Effector memory CD8-positive, alpha-beta T cell (primary cell): ENCODE results near the gene HES7.
A peak's percentile ranks its signal among the peaks of the same experiment; 100 is the strongest.

Experiments used
- ATAC-seq: fragments of 150-1000 bp; cut with Tn5 transposase; replicated peaks from 2 replicates; pipeline ENCODE4 v1.10.0; 2021; ENCODE audit warnings: mild to moderate bottlenecking, moderate library complexity
- DNase-seq, 3 experiments: peaks; one replicate each; pipeline ENCODE4 v3.0.0; 2021
- H3K27ac Mint-ChIP-seq, 2 donors: one replicate each; pipeline ENCODE4 v1.8.0; 2022; ENCODE audit warnings: mild to moderate bottlenecking in 2 of 2, mixed read lengths in 2 of 2, moderate library complexity in 2 of 2
- H3K27me3 Mint-ChIP-seq, 2 donors: one replicate each; pipeline ENCODE4 v1.8.0; 2022; ENCODE audit warnings: mixed read lengths in 2 of 2
- H3K36me3 Mint-ChIP-seq: one replicate; pipeline ENCODE4 v1.8.0; 2022; ENCODE audit warnings: mild to moderate bottlenecking, moderate library complexity, mixed read lengths; ENCODE audit not compliant: insufficient read depth
- H3K4me1 Mint-ChIP-seq, 2 donors: one replicate each; pipeline ENCODE4 v1.8.0; 2022; ENCODE audit warnings: low read depth in 2 of 2, mixed read lengths in 2 of 2
- H3K4me3 Mint-ChIP-seq, 2 donors: one replicate each; pipeline ENCODE4 v1.8.0; 2022; ENCODE audit warnings: mild to moderate bottlenecking in 2 of 2, mixed read lengths in 2 of 2, moderate library complexity in 2 of 2
- H3K9me3 Mint-ChIP-seq, 2 donors: one replicate each; pipeline ENCODE4 v1.8.0; 2022; ENCODE audit warnings: mixed read lengths in 2 of 2

Gene HES7

DNA sequence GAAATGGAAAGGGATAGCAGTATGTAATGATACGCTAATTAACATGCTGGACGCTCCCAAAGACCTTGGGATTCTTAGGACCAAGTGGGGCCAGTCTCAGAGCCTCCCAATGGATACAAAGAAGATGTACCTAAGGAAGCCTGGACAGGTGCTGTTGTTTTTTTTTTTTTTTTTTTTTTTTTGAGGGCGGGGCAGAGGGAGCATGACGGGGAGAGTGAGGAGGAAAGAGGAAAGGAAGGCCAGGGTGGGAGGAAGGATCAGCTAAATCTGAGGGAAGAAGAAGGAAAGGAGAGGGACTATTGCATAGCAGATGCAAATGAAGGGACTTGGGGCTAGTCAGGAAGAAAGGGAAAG, 36.3 kb upstream of the HES7 start:
- DNase-seq = no peak
- no peaks in the 10 kb centered on the region for H3K9me3 Mint-ChIP-seq
- peak overlapping the region in 1 of 2 donors; percentile 97 for H3K27ac Mint-ChIP-seq
- H3K4me1 Mint-ChIP-seq = peaks cover 50 to 57% of the 10 kb centered on the region in 2 donors
- H3K27me3 Mint-ChIP-seq = no peaks in the 10 kb centered on the region
- ATAC-seq = no peak
- peaks cover 61% of the 10 kb centered on the region for H3K36me3 Mint-ChIP-seq
- H3K4me3 Mint-ChIP-seq = peak overlapping the region; percentile 86 to 89

DNA sequence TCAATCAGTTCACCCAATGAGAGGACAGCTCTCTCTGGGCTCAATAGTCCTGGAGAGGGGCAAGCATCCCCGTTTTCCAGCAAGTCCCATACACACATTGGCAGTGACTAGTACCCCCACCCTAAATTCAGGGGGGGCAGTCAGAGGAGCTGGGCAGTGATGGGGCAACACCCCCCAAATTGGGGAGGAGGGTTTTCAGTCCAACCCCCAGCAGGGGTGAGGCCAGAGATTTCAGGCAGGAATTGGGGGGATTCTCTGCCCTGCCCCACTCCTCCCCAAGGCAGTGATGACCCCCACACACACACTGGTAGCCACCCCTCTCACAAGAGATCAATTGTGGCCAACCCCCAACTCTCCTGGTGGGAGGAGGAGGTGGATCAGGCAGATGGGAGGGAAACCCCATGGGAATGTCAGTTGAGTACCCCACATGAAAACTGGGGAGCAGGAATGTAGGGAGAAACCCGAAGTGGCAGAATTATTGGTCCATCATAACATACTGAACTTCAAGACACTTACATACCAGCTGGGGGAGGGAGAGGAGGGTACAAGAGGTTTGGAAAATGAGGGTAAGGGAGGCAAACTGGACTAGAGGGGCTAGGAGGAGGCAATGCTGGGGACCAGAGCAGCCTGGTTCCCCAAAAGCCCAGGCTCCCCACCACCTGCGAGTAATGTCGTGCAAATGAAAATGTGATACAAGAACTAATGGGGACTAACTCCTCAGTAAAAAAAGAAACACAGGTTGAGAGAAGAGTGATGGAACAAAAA, 35.7 kb upstream of the HES7 start:
- Mint-ChIP-seq H3K27me3 (no peaks in the 10 kb centered on the region), H3K4me1 (peaks cover 46 to 51% of the 10 kb centered on the region in 2 donors), H3K9me3 (no peaks in the 10 kb centered on the region), H3K27ac (peak overlapping the region in 1 of 2 donors; percentile 97), H3K36me3 (peaks cover 60% of the 10 kb centered on the region), H3K4me3 (peak overlapping the region; percentile 86 to 89)
- no peak for DNase-seq
- no peak for ATAC-seq

DNA sequence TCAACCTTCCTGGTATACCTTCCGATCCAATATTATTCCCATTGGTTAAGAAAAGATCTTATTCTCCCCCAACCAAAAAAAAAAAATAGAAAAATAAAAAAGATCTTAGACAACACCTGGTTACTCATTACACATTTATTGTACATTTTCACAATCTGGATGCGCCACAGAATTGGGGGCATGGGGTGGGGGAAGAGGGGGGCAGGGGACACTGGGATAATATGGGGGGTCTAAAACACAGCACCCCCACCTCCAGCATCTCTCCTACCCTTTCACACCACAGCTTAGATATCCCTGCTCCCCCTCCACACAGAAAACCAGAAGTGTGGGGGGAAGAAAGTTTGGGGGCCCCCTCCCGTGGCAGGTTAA, 35.1 kb upstream of the HES7 start:
- ATAC-seq (no peak), DNase-seq (no peak)
- H3K27me3 Mint-ChIP-seq = no peaks in the 10 kb centered on the region
- H3K27ac Mint-ChIP-seq = peak overlapping the region in 1 of 2 donors; percentile 97
- peak overlapping the region; percentile 39 to 49 for H3K4me3 Mint-ChIP-seq
- H3K9me3 Mint-ChIP-seq = no peaks in the 10 kb centered on the region
- H3K4me1 Mint-ChIP-seq = peaks cover 42 to 45% of the 10 kb centered on the region in 2 donors
- peaks cover 55% of the 10 kb centered on the region for H3K36me3 Mint-ChIP-seq

DNA sequence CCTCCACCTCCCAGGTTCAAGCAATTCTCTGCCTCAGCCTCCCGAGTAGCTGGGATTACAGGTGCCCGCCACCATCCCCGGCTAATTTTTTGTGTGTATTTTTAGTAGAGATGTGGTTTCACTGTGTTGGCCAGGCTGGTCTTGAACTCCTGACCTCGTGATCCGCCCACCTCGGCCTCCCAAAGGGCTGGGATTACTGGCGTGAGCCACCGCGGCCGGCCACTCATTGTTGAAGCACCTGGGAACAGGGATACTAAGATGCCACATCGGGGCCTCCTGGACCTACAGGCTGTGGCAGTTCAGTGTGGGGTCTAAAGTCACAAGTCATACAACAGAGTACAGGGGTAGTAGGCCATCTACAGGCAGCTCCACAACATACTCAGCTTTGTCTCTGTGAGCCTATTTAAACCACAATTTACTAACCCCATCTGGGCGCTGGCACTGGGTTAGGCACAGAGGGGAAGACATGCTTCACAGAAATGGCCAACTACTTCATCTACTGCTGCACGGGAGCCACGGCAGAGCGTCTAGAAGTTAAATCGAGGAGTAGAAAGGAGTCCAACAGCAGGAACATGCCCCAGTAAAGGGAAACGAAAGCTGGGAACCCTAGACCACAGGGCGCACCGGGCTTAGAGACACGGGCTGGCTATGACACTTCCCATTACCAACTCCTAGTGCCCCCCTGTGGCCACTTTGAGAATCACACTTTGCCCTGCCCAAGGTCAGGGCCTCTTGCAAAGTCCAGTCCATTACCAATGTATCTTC, 34.5 kb upstream of the HES7 start:
- Mint-ChIP-seq H3K4me1 (peaks cover 39 to 42% of the 10 kb centered on the region in 2 donors), H3K36me3 (peaks cover 49% of the 10 kb centered on the region), H3K9me3 (no peaks in the 10 kb centered on the region), H3K4me3 (peak overlapping the region; percentile 39 to 49), H3K27me3 (no peaks in the 10 kb centered on the region), H3K27ac (peak overlapping the region in 1 of 2 donors; percentile 97)
- peak; percentile 86 to 90 (median 89) for DNase-seq
- peak; percentile 5 for ATAC-seq

DNA sequence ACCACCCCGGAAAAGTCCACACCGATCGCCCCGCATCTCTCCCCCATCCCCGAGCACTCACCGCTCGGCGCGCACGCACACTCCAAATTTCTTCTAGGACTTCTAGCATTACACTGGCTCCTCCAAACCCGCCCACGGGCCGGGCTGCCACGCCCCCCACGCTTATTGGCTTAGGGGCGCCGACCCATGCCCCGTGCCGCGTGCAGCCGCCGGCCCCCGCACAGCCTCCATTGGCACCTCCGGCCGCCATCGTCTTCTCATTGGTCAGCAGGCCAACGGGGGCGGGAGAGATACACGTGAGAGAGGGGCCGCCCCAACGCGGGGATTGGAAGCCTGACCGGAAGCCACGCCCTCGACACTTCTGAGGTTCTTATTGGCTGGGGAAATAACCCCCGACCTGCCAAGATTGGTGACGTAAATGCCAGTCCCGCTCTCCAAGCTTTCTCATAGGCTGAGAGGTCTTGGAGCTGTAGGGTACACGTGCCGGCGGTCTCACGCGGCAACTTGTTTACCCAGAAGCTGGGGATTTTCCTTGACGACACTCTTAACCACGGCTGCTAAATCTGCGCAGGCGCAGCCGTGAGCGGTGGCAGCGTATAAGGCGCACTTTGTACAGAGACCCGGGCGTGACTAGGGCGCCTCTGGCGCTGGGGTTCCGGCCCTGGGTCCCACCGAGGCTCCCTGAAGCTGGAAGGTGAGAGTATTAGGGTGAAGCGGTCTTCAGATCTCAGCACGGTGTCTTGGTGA, 32.5 kb upstream of the HES7 start:
- DNase-seq = peak; percentile 100
- peak; percentile 65 for ATAC-seq
- Mint-ChIP-seq H3K27me3 (no peaks in the 10 kb centered on the region), H3K4me3 (no peak overlapping the region), H3K27ac (no peak overlapping the region), H3K9me3 (no peaks in the 10 kb centered on the region), H3K36me3 (peaks cover 32% of the 10 kb centered on the region), H3K4me1 (peaks cover 38 to 49% of the 10 kb centered on the region in 2 donors)

DNA sequence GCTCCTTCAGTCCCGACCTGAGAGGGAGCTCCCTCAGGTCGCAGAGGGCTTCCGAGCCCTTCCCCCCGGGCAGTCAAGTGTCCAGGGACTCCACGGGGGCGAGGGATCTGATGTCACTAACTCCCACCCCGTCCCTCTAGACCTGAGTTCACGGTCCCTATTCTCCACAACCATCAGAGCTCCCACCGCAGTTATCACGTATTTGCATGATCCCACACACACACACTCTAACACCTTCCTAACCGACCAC, 32.0 kb upstream of the HES7 start:
- Mint-ChIP-seq H3K36me3 (peaks cover 27% of the 10 kb centered on the region), H3K27ac (no peak overlapping the region), H3K4me1 (peaks cover 35 to 49% of the 10 kb centered on the region in 2 donors), H3K9me3 (no peaks in the 10 kb centered on the region), H3K27me3 (no peaks in the 10 kb centered on the region), H3K4me3 (no peak overlapping the region)
- ATAC-seq (no peak), DNase-seq (no peak)

DNA sequence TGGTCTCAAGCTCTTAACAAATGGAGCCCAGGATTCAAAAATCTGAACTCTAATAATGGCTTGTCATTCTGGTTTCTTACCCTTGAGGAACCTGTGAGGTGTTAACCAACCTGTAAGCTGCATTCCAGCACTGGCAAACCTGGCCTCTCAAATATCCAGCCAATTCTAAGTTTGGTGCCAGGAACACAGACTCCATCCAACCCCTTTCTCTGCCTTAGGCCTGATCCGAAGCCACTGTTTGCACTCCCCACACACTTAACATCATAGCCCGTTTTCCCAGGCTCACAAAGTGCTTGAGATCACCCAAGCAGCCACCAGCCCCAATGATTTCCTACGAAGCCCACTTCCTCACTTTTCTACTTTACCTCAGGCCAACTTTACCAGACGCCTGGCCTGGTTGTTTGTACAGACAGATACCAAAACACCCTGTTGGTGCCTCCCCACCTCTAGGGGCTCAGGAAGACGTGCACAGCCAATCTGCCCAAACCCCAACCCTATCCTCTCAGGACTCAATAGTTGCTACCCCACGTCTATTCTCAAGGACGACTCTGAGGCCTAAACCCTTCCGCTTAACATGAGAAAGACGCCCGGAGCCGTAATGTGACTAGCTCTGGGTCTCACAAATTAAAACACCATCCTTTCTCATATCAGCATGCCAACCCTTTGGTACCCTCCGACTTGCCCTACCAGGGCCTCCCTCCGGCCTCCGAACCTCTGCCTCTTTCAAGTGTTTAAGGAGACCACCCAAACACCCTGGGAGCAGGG, 31.5 kb upstream of the HES7 start:
- H3K27me3 Mint-ChIP-seq = no peaks in the 10 kb centered on the region
- H3K4me1 Mint-ChIP-seq = peaks cover 33 to 48% of the 10 kb centered on the region in 2 donors
- H3K4me3 Mint-ChIP-seq = no peak overlapping the region
- no peak for ATAC-seq
- no peaks in the 10 kb centered on the region for H3K9me3 Mint-ChIP-seq
- peaks cover 22% of the 10 kb centered on the region for H3K36me3 Mint-ChIP-seq
- H3K27ac Mint-ChIP-seq = no peak overlapping the region
- peak in 2 of 3 experiments; percentile 32 to 35 for DNase-seq

DNA sequence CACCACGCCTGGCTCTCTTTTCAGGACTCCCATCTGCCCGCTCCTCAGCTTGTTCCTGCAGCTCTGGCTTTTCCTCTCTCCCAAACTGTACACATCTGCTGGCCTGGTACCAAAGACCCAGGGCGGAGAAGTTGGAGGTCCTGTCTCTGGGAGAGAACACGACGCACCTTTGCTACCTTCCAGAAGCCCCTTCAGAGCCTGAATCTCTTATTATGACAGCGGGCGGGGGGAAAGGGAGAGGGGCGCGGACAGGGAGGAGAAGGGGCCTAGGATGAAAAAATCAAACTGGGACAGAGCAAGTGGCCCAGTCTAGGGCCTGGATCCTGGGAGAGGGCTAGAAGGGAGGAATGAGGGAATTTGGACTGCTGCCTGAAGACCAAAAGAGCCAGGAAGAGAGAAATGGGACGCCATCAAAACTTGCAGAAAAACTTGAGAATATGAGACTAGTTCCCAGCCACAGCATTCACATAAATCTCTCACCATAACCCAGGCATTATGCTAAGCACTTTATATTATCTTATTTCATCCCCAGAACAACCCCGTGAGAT, 30.8 kb upstream of the HES7 start:
- no peaks in the 10 kb centered on the region for H3K9me3 Mint-ChIP-seq
- peaks cover 18% of the 10 kb centered on the region for H3K36me3 Mint-ChIP-seq
- ATAC-seq (no peak), DNase-seq (no peak)
- no peak overlapping the region for H3K27ac Mint-ChIP-seq
- no peak overlapping the region for H3K4me3 Mint-ChIP-seq
- H3K27me3 Mint-ChIP-seq = no peaks in the 10 kb centered on the region
- peaks cover 28 to 49% of the 10 kb centered on the region in 2 donors for H3K4me1 Mint-ChIP-seq

DNA sequence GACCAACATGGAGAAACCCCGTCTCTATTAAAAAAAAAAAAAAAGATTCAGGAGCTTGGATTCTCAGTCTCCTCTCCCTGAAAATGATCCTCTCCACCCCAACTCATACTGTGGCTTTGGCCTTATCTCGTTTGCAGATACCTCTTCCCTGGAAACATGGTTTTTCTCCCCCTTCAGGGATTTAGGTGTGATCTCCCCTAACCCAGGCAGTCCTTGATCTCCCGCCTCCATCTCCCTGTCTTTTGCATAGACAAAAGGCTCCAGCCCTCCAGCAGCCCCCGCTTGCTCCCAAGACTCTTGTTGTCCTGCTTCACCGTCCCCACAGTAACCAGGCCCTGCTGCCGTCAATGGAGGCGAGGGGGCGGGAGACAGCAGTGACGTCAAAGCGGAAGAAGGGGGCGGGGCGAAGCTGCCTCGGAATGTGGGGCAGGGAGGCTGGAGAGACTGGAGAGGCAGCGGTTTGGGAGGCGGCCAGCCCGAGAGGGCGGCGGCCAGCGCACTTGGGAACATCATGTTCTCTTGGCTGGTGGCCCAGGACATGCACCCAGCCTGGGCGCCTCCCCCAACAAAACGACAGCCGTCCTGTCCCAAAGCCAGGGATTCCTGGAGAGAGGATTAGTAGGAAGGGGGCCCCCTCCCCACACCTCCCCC, 30.2 kb upstream of the HES7 start:
- peak; percentile 94 to 96 (median 95) for DNase-seq
- ATAC-seq = peak; percentile 8
- no peaks in the 10 kb centered on the region for H3K9me3 Mint-ChIP-seq
- peaks cover 13% of the 10 kb centered on the region for H3K36me3 Mint-ChIP-seq
- peaks cover 22 to 50% of the 10 kb centered on the region in 2 donors for H3K4me1 Mint-ChIP-seq
- no peak overlapping the region for H3K27ac Mint-ChIP-seq
- H3K27me3 Mint-ChIP-seq = no peaks in the 10 kb centered on the region
- no peak overlapping the region for H3K4me3 Mint-ChIP-seq

DNA sequence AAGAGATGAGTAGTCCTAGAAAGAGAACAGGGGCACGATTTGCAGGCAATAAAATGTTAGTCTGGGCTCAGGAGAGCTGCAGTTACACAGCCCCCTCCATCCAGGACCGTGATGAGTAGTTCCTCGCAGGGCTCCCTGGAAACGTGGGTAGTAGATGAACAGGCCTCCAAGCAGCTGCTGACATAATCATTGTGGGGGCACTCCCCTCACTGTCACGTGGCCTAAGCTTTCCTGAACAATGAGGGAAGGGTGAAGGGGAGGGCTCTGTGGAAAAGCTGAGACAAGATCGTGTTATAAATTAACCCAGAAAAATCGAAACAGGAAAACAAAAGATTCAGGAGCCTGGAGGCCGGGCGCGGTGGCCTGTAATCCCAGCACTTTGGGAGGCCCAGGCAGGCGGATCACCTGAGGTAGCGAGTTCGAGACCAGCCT, 29.6 kb upstream of the HES7 start:
- no peak overlapping the region for H3K27ac Mint-ChIP-seq
- H3K9me3 Mint-ChIP-seq = no peaks in the 10 kb centered on the region
- peaks cover 8% of the 10 kb centered on the region for H3K36me3 Mint-ChIP-seq
- no peak overlapping the region for H3K4me3 Mint-ChIP-seq
- peaks cover 18 to 47% of the 10 kb centered on the region in 2 donors for H3K4me1 Mint-ChIP-seq
- no peak for DNase-seq
- ATAC-seq = no peak
- H3K27me3 Mint-ChIP-seq = no peaks in the 10 kb centered on the region

DNA sequence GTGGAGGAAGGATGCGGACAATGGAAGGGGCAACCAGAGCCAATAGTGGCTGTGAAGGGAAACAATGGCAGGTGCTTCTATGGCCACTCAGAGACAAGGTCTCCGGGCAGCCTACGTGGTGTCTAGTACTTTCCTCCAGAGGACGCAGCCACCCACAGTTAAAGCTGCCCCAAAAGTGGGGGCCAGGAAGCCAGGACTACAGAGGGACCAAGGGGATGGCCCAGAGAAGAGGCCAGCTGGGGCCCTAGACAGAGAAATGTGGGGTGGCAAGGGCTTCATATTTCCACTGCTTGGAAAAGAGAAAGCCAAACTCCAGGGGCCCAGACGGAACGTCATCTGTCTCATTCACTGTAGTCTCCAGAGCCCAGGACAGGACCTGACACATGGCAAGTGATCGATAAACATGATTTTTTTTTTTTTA, 29.1 kb upstream of the HES7 start:
- DNase-seq (peak in 1 of 3 experiments; percentile 10), ATAC-seq (no peak)
- Mint-ChIP-seq H3K9me3 (no peaks in the 10 kb centered on the region), H3K4me3 (no peak overlapping the region), H3K27ac (no peak overlapping the region), H3K27me3 (no peaks in the 10 kb centered on the region), H3K36me3 (peaks cover 3% of the 10 kb centered on the region), H3K4me1 (peaks cover 14 to 45% of the 10 kb centered on the region in 2 donors)

DNA sequence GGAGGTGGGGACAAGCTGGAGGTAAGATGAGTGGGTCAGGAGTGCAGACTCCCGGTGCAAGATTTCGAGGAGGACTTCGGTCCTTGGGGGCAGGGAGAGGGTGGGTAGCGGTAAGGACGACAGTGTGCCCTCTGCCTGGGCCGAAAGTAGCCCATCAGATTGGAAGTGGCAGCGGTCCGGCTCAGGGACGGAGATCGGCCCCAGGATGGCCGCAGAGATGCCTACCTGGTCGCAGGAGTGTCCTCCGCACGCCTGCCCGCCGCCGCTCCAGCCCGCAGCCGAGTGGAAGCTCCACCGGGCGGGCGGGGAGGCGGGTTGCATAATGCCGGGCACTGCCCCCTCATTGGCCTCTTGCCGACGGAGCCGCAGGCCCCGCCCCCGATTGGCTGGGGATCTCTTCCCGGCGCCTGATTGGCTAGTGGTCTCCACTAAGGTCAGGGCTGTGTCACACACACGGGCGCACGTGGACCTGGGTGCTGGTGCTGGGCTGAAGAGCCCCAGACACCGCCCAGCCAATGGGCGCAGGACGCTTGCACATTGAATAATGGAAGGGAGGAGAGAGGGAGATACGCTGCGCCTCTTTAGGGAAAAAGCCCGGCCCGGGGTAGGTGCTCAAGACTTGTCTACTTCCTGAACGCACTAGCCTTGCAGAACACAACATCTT, 28.3 kb upstream of the HES7 start, which contains the start of gene PER1:
PER1 (minus strand) TSS at position 293 of the 664 bp plus-strand sequence. CDS start 1,698 bp downstream, outside the sequence.
- Mint-ChIP-seq H3K4me1 (peaks cover 14 to 49% of the 10 kb centered on the region in 2 donors), H3K36me3 (no peaks in the 10 kb centered on the region), H3K27me3 (no peaks in the 10 kb centered on the region), H3K9me3 (no peaks in the 10 kb centered on the region), H3K27ac (no peak within 1 kb of the TSS), H3K4me3 (no peak within 1 kb of the TSS)
- ATAC-seq = peak; percentile 16
- DNase-seq = peak; percentile 72 to 88 (median 86)
